Measurements from ENCODE around the gene AUH.

The AUH gene

DNA sequence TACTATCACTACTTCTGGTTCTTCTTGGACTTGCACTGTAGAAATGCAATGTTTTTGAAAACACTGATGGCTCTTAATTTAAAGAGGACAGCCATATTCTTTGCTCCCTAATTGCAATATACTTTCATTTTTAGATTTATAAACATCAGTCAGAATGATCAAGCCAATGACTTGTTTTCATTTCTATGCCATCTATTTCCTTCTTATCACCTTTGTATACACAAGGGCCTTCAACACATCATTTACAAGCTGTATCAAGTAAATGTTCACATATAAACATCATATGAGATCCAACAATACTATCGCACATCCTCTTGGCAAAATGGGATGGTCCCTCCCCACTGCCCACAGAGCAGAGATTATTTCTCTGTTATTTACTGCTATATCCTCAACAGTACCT lies 24.9 kb downstream of the AUH start:
- DNase-seq = no peak

DNA sequence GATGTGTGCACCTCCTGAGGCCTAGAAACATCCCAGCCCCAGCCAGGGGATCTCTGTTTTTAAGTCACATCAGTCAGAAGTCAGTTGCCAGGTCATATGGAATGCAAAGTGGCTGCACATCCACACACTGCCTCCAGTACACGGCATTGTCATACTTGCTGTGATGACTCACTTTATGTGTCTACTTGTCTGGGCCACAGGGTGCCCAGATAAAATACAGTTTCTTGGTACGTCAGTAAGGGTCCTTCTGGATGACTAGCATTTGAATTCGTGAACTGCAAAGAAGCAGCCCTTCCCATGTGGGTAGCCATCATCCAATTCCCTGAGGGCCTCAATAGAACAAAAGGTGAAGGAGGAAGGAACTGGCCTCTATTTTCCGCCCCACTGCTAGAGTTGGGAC lies 27.7 kb downstream of the AUH start:
- DNase-seq = no peak

DNA sequence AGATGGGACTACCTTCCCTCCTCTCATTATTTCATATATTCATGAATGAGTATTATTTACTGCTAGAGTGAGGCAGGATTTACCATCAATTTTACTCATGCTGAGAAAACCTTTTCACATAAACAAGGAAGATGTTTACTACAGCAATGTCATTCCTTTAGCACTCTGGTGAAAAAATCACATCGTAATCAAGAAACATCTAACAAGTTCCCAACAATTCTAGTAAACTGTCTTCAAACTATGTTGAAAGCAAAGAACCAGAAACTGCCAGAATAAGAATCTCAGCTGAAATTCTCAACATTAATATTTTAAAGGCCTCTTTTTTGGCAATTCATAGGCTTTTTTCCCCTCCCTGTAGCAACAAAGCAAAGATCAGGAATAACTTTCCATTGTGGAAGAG lies 28.2 kb downstream of the AUH start:
- DNase-seq = no peak

DNA sequence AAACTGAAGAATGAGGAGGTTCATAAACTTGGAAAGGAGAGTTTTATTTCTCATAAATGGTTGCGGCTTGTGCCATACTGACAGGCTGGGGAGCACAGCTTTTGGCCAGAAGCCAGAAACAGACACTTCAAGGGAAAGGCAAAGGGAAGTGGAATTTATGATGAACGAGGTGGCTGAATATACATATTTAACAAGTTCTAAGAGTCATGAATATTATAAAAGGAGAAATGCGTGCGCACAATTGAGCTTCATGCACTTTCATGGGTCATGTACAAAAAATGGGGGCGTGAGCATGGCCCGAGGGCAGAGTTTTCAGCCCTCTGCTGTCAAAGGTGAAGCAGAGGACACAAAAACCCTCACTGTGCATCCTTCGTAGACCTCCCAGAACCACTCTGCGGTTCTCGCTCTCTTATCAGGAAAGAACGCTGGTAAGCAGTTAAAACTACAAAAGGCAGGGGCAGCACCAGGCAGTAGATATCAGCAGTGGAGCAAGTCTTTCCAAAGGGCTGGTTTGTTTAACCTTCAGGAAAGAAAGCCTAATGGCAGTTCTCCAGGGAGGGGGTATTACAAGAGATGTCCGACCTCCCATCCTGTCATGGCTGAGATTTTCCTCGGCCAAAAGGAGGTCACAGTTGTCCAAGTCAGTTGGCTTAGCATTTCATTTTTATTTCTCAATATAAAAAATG lies 29.0 kb downstream of the AUH start:
- no peak for DNase-seq

GRCh38 chr9:91331849-91332248 lies 29.9 kb downstream of the AUH start:
- no peak for DNase-seq

DNA sequence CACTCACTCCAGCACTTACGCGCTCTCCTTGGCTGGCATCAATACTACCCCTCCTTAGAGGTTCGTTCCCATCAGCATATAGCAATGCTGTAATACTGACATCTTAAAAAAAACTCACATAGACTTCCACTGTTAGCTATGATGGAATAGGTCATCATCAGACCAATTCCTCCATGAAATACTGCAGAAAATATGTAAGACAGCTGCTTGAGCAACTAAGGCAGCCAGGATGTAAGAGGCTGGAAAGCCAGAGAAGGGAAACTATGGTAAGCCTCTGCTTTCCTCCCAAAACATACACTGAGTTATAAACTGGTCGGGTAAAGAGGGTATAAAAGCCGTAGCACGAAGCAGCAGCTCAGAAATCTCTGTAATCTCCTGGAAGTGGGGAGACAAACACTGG lies 33.5 kb downstream of the AUH start:
- no peak for DNase-seq

DNA sequence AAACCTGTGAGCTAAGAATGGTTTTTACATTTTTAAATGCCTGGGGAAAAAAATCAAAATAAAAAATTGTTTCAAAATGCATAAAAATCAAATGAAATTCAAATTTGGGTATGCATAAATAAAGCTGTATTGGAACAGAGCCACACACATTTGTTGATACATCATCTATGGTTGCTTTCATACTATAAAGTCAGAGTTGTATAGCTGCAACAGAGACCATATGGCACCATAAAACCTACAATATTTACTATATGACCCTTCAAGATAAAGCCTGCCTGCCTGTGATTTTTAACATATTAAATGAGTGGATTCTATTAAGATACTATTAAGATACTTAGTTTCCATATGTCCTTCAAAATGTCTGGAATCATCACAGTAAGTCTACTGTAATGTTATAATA lies 40.0 kb downstream of the AUH start:
- no peak for DNase-seq

DNA sequence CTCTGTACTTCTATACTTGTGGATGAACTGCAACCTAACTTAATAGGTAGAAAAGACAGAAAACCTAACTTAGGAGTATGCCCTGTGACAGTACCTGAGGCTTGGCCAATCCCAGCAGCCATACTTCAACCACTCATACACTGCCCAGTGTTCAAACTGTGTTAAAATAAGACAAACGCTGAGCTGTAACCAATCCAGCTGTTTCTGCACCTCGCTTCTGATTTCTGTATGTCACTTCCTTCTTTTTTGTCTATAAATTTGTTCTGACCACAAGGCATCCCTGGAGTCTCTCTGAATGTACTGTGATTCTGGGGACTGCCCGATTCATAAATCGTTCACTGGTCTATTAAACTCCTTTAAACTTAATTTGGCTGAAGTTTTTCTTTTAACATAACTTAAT lies 41.4 kb downstream of the AUH start:
- no peak for DNase-seq

DNA sequence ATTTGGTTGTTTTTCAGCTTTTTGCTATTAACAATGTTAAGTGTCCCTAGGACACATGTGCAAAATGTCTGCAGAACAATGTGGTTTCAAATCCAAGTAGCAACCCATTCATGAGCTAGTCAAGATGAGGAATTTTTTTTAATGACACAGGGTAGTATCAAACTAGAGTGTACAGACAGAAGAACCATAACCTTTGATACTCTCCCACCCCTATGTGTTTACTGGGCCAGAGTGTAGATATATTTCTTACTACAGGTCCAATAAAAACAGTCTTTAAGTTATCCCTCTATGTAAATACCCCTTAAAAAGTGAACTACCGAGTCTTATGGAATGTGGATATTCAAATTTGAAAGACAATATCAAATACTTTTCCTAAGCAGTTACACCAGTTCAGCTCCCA lies 45.6 kb downstream of the AUH start:
- no peak for DNase-seq

GRCh38 chr9:91315191-91315590 lies 46.5 kb downstream of the AUH start:
- no peak for DNase-seq

- no peak for DNase-seq
Measured at GRCh38 chr9:91312717-91313325, 48.9 kb downstream of the AUH start.

DNA sequence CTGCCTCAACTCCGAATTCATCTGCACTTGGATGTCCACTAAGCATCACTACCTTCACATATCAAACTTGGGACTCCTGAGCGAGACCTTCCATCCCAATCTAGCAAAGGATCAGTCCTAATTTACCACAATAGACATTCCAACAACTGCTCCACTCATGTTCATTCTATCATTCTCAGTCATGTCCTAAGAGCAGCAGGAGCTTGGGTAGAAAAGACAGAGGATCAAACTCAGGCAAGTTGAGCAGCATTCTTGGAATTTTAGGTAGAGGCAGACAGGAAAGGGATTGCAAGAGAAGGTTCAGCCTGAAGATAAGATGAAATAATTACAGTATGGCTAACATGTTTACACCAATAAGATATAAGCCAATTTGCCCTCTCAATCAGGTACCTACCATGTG lies 51.7 kb downstream of the AUH start:
- DNase-seq = no peak

- DNase-seq = no peak
Measured at GRCh38 chr9:91308191-91308590, 53.5 kb downstream of the AUH start.

DNA sequence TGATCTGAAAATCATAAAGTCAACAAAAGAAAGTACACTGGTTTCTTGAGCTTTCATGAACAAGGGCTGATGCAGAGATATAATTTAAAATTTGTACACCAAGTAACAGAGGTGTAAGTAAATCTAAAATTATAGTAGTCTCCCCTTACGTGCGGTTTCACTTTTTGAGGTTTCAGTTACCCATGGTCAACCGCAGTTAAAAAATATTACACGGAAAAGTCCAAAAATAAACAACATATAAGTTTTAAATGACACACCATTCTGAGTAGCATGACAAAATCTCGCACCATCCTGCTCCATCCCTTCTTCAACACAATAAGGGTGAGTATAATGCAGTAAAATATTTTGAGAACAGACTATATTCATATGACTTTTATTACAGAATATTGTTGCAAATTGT lies 54.4 kb downstream of the AUH start:
- no peak for DNase-seq

DNA sequence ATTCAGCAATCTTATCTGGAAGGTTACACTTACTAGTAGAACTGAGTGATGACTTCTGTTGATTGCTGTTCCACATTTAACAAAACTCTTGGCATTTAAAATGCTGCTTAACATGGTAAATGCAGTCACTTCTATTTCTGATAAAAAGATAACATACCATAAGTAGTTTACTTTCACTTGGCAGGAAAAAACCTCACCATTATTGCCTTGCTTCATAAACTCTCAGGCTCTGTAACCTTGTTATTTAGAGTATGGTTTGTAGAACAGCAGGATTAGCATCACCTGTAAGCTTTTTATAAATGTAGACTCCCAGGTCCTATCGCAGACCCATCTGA lies 55.5 kb downstream of the AUH start:
- DNase-seq = no peak

DNA sequence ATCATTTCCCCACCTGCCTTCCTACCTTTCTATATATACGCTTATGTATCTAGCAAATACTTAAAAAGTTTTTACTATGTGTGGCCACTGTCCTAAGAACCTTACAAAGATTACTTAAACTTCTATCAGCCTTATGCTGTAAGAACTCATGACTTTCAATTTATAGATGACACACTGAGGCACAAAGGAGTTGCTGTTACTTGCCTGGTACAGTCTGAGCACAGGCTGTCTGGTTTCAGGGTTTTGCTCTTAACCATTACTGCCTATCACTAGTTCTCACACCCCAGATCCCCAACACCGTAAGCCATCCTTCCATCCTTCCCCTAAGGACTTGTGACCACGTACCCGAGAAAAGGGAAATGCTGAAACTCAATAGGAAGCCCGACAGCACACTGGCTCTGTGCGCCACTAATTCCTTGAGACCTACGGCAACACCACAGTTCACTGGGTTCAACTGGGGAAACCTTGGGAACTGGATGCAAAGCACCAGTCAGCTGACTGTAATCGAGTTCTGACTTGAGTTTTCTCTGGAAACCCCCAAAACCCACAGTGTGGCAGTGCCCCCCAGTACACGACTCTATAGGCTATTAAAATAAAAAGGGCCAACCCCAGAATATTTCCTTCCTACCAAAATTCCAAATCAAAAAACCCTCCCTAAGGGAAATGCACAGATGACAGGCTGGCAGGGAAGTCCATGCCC lies 56.0 kb downstream of the AUH start:
- DNase-seq = no peak

DNA sequence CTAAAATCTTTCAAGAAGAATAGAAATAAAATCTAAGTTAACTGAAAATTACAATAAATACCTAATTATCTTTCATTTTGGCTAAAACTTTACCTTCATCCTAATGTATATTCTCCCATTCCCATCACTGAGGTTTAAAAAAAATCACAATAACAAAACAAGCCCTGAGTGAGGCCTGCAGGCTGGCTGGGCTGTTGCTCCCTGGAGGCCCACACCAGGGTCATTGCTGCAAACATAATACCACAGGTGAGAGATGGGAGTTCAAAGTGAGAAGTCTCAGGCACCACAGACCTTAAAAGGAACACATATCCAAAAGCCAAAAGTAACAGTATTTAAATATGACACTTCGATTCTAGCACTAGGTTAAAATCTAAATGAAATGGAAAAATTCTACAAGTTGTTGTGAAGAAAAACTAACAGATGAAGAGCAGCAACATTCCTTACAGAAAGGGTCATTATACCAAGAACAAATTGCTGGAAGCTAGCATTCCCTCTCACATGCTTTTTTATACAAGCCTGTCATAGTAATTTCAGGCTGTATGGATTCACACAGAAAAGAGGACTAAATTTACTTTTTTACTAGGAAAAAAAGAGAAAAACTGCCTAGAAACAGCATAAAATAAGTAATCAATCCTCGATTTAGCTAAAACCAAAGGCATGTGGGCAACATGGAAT lies 57.8 kb downstream of the AUH start:
- no peak for DNase-seq

DNA sequence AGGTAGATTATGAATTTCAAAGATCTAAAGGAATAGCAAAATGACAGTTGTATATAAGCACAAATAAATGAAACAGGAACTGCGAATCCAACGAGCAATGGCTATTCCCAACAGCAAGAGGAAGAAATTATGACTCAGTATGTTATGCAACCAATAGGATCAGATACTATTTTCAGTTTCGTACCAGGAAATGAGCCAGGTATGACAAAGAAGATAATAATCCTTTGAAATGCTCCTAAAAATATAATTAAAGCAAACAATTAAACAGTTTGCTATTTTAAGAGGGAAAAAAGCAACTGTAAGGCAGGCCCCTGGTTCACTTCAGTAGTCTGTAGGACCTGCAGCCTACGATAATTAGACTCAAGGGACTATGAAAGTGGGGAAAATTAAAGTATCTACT lies 58.9 kb downstream of the AUH start:
- no peak for DNase-seq

GRCh38 chr9:91301161-91301560 lies 60.6 kb downstream of the AUH start:
- no peak for DNase-seq

- no peak for DNase-seq
Measured at GRCh38 chr9:91298311-91298710, 63.4 kb downstream of the AUH start.

GRCh38 chr9:91297306-91297705 lies 64.4 kb downstream of the AUH start:
- no peak for DNase-seq

DNA sequence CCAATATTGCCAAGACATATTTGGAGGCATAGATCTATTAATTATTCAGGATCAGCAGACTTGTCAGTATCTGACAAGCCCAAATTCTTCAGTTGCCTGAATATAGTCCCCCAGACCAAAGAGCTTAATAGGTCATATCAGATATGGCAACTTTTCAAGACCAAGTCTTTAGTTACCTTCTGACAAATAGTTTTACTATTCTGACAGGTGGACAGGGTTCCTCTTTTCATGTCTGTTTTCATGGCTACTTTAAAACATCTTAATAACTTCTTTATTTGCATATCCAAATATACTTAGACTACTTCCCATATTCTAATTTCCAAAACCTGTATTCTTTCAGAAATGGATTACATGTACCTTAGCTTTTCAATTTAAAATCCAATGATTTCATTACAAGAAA lies 65.4 kb downstream of the AUH start:
- no peak for DNase-seq

DNA sequence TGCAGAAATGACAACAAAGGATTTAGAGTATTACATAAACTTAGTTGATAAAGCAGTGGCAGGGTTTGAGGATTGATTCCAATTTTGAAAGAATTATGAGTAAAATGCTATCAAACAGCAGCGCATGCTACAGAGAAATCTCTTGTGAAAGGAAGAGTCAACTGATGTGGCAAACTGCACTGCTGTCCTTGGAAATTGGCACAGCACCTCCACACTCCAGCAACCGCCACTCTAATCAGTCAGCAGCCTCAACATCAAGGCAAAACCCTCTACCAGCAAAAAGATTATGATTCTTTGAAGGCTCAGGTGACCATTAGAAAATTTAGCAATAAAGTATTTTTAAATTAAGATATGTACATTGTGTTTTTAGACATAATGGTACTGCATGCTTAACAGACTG lies 66.4 kb downstream of the AUH start:
- no peak for DNase-seq

DNA sequence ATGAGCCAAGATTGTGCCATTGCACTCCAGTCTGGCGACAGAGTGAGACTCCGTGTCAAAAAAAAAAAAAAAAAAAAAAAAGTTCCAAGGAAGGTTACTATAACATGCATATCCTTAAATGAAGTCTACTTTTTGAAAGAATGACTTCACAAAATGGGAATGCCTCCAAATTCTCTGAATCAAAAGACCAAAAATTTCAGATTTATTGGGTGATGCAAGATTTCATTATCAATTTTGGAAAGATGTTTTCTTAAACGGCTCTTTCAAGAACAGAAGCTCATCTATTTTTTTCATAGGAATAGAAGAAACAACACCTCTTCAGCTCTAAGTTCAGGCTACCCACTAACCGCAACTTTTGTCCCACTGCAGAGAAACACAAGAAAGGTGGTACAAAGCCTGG lies 69.9 kb downstream of the AUH start:
- DNase-seq = no peak
